HG03521 (cell line): ENCODE measurements around the gene DNPH1.
A peak's percentile ranks its signal among the peaks of the same experiment; 100 is the strongest.

Source experiments
- ATAC-seq: cut with Tn5 transposase; IDR thresholded peaks from one replicate; pipeline ENCODE4 v1.9.1; 2021; ENCODE audit warnings: mild to moderate bottlenecking, moderate library complexity; ENCODE audit not compliant: unreplicated experiment

The DNPH1 gene

GRCh38 chr6:43264599-43265145 lies 35.4 kb upstream of the DNPH1 start:
- ATAC-seq, result no peak

- ATAC-seq, result peak; percentile 68
These were observed 34.3 kb upstream of the DNPH1 start for GRCh38 chr6:43263314-43264178.

DNA sequence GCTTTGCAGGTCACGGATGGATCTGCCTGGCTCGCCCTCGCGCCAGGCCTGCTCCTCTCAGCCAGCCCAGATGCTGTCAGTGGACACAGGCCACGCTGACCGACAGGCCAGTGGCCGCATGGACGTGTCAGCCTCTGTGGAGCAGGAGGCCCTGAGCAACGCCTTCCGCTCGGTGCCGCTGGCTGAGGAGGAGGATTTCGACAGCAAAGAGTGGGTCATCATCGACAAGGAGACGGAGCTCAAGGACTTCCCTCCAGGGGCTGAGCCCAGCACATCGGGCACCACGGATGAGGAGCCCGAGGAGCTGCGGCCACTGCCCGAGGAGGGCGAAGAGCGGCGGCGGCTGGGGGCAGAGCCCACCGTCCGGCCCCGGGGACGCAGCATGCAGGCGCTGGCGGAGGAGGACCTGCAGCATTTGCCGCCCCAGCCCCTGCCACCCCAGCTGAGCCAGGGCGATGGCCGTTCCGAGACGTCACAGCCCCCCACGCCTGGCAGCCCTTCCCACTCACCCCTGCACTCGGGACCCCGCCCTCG lies 33.6 kb upstream of the DNPH1 start:
- ATAC-seq, result no peak

DNA sequence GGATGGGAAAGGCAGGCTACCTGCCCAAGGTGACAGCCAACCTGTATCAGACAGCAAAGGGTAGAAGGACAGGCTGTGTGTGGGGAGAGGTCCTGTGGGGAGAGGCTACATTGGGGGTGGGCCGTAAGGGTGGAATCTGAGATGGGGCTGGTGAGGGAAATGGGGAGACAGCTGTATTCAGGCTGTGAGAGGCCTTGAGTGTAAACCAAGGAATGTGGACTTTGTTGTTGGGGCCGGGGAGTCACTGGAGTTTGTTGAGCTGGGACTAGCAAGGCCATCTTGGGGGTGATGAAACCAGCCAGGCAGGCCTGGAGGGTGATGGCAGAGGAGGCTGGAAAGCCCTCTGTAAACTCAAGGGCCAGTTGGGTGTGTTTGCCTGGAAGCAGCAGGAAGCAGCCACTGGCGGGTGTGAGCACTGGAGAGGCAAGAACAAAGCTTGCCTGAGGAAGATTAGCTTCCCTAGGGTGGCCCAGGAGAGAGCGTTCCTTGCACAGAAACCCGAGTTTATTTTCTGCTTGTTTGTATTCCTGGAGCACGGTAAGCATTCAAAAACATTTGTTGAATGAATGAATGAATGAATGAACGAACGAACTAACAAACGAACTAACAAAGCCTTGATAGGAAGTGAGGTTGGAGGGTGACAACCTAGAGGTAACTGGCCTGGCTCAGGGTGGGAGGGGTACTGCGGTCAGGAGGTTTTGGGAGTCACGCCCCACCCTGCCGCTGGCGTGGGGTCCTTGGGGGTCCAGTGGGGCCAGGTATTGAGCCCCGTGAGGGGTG lies 32.9 kb upstream of the DNPH1 start:
- no peak for ATAC-seq

GRCh38 chr6:43261198-43261597 lies 31.9 kb upstream of the DNPH1 start:
- no peak for ATAC-seq

DNA sequence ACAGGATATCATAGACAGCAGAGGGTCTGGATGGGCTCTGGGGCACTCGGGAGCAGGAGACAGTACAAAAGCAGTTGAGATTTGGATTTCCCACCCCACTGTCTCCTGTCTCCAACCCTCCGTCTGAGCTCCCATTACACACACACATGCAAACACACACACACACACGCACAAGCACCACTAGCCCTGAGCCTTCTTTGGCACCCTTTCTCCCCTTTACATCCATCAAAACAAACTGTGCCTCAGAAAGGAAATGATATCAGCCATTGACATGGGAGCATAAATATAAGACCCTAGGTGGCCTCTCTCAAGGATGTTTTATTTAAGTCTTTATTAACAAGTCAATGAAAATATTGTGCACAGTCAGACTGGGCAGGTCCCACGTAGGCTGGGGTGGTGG lies 31.5 kb upstream of the DNPH1 start:
- ATAC-seq, result no peak

DNA sequence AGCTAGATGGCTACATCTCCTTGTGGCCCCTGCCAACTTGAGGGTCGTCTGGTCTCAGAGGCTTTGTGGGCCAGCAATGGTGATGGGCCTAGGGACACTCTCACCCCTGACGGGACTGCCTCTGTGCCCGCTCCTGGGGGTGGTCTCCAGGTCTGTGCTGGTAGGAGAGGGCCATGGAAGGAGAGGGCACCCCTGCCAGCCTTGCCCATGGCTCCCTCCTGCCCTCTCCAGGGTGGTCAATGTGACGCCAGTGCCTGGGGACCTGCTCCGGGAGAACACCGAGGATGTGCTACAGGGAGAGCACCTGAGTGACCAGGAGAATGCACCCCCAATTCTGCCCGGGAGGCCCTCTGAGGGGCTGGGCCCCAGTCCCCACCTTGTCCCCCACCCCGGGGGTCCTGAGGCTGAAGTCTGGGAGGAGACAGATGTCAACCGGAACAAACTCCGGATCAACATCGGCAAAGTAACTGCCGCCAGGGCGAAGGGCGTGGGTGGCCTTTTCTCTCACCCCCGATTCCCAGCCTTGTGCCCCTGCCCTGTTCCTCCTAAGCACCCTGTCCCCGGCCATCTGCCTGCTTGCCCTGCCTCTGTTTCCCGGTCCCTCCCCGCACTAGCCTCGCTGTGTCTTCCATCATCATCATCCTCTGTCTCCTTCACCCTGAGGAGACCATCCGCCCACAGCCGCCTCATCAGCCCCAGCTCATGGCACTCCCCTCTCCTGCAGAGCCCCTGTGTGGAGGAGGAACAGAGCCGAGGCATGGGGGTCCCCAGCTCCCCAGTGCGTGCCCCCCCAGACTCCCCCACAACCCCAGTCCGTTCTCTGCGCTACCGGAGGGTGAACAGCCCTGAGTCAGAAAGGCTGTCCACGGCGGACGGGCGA lies 29.8 kb upstream of the DNPH1 start:
- no peak for ATAC-seq

DNA sequence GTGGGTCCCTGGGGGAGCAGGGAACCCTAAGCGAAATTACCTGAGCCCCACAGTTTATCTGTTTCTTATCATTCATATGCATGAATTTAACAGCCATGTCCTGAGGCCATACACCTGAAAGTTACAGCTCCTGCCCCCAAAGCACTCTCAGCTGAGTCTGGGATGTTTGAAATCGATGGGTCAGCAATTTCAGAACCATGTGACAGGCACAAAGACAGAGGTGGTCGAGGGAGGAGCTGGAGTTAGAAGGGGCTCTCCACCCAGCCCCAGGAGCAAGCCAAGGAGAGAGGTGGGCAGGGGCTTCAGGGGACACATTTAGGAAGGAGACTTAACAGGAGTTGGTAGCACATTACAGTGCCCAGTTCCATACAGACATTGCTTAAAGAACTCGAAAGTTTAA lies 28.9 kb upstream of the DNPH1 start:
- no peak for ATAC-seq

GRCh38 chr6:43257367-43258145 lies 28.3 kb upstream of the DNPH1 start:
- ATAC-seq, result no peak

DNA sequence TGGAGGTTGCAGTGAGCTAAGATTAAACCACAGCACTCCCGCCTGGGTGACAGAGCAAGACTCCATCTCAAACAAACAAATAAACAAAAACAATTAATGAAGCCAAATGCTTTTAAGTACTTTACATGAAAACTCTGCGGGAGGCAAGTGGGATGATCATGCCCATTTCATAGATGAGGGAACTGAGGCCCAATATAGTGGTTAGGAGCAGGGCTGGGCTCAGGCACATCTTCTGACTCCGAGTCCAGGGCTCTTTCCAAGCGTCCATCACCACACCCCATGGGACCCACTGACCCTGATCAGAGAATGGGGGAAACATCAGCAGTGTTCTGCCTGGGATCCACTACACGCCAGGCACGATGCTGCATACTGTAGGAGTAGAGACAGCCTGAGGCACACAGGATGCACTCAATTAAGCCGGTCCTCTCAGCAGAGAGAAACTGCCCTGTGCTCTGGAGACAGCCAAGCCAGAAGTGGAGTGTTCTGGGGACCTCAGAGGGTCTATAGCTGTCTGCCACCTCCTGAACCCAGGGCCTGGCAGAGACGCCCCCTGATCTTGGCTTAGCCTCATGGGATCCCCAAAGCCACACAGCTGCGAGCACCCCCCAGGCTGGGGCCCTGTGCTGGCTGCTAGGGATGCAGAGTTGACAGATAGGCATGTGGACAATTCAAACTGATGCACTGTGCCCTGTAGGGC lies 27.5 kb upstream of the DNPH1 start:
- no peak for ATAC-seq

- no peak for ATAC-seq
These were observed 26.2 kb upstream of the DNPH1 start for GRCh38 chr6:43255408-43256054.

- no peak for ATAC-seq
These were observed 25.6 kb upstream of the DNPH1 start for GRCh38 chr6:43254846-43255245.

GRCh38 chr6:43254138-43254817 lies 25.0 kb upstream of the DNPH1 start:
- no peak for ATAC-seq

GRCh38 chr6:43253401-43253800 lies 24.1 kb upstream of the DNPH1 start:
- no peak for ATAC-seq

GRCh38 chr6:43250992-43251373 lies 21.7 kb upstream of the DNPH1 start:
- no peak for ATAC-seq

- no peak for ATAC-seq
These were observed 19.5 kb upstream of the DNPH1 start for GRCh38 chr6:43248791-43249190.

GRCh38 chr6:43248101-43248500 lies 18.8 kb upstream of the DNPH1 start:
- no peak for ATAC-seq
